Hepatocyte (in vitro differentiated cells): ENCODE results near the gene CRY1. TPM values are rescaled to one million over a fixed set of nuclear protein-coding genes. Genes with fewer than 3 reads are reported as not detected.

Source experiments
- DNase-seq: peaks from one replicate; pipeline ENCODE4 v3.0.0-alpha.2; 2016; ENCODE audit warnings: low spot score
- H2AFZ ChIP-seq: fragments of 200-600 bp; sonication (generic); 2 replicates; pipeline ENCODE4 v1.6.0; 2016; ENCODE audit warnings: antibody characterized with exemption, mild to moderate bottlenecking
- H3K27ac ChIP-seq: fragments of 200-600 bp; sonication (generic); 2 replicates; pipeline ENCODE4 v1.5.1; 2016; ENCODE audit warnings: mild to moderate bottlenecking
- H3K27me3 ChIP-seq: fragments of 200-600 bp; sonication (generic); 2 replicates; pipeline ENCODE4 v1.6.1; 2016
- H3K36me3 ChIP-seq: fragments of 200-600 bp; sonication (generic); replicated peaks from 2 replicates; pipeline ENCODE4 v1.5.1; 2016; ENCODE audit warnings: low read depth; ENCODE audit not compliant: insufficient read depth
- H3K4me1 ChIP-seq: fragments of 200-600 bp; sonication (generic); 2 replicates; pipeline ENCODE4 v1.5.1; 2016; ENCODE audit warnings: mild to moderate bottlenecking, moderate library complexity; ENCODE audit not compliant: insufficient read depth
- H3K4me2 ChIP-seq: fragments of 200-600 bp; sonication (generic); 2 replicates; pipeline ENCODE4 v1.6.0; 2016
- H3K4me3 ChIP-seq: fragments of 200-600 bp; sonication (generic); 2 replicates; pipeline ENCODE4 v1.5.1; 2016; ENCODE audit warnings: mild to moderate bottlenecking
- H3K79me2 ChIP-seq: fragments of 200-600 bp; sonication (generic); 2 replicates; pipeline ENCODE4 v1.6.0; 2017; ENCODE audit warnings: mild to moderate bottlenecking
- H3K9me2 ChIP-seq: fragments of 200-600 bp; sonication (generic); replicated peaks from 2 replicates; pipeline ENCODE4 v1.6.0; 2017; ENCODE audit warnings: mild to moderate bottlenecking; ENCODE audit not compliant: insufficient read depth
- H3K9me3 ChIP-seq: fragments of 200-600 bp; sonication (generic); 2 replicates; pipeline ENCODE4 v1.5.1; 2016; ENCODE audit warnings: low read depth, mild to moderate bottlenecking
- H4K20me1 ChIP-seq: fragments of 200-600 bp; sonication (generic); 2 replicates; pipeline ENCODE4 v1.6.0; 2016; ENCODE audit warnings: mild to moderate bottlenecking; ENCODE audit not compliant: insufficient read depth, poor library complexity, severe bottlenecking
- CTCF ChIP-seq: fragments of 200-600 bp; sonication (generic); IDR thresholded peaks from 2 replicates; pipeline ENCODE4 v1.5.1; 2016; ENCODE audit warnings: antibody characterized with exemption, mild to moderate bottlenecking; ENCODE audit not compliant: poor library complexity
- EZH2 ChIP-seq: fragments of 200-600 bp; sonication (generic); IDR thresholded peaks from 2 replicates; pipeline ENCODE4 v1.6.1; 2016; ENCODE audit warnings: antibody characterized with exemption, mild to moderate bottlenecking, borderline replicate concordance
- EZH2phosphoT487 ChIP-seq: fragments of 200-600 bp; sonication (generic); IDR thresholded peaks from one replicate; pipeline ENCODE4 v1.6.1; 2018; ENCODE audit warnings: antibody characterized with exemption, mild to moderate bottlenecking, low read depth, moderate library complexity; ENCODE audit not compliant: unreplicated experiment, severe bottlenecking
- WGBS: methylation state at CpG from one replicate; pipeline ENCODE4 v1.1.6; 2016; ENCODE audit warnings: low lambda C conversion rate; ENCODE audit errors: missing lambda C conversion rate; 5-methylcytosine and 5-hydroxymethylcytosine counted together
- polyA plus RNA-seq: library from polyadenylated mRNA; unstranded; fragments of >200 nt; fragmentation: Nextera tagmentation; extraction: Ambion mirVana; gene quantifications from 2 replicates; pipeline ENCODE4 v1.2.1, GENCODE V29; 2016
- total RNA-seq: library from RNA; depleted of rRNA; stranded (reverse); fragments of >200 nt; gene quantifications from 2 replicates; pipeline ENCODE4 v1.2.3, GENCODE V29; 2014

Gene CRY1
- total and polyA plus RNA-seq, 2 experiments from 2014 or later = 29.1 to 34.6 TPM

GRCh38 chr12:106974511-106974910, 118.8 kb downstream of the CRY1 start:
- Histone ChIP-seq H3K4me3 (no peak overlapping the region), H3K9me3 (no peaks in the 10 kb centered on the region), H3K27ac (peak overlapping the region; percentile 80), H3K9me2 (no peaks in the 10 kb centered on the region), H3K4me1 (peaks cover 58% of the 10 kb centered on the region), H4K20me1 (peaks cover 34% of the 10 kb centered on the region), H2AFZ (no peak overlapping the region), H3K4me2 (no peak overlapping the region), H3K79me2 (peaks cover 42% of the 10 kb centered on the region), H3K27me3 (no peaks in the 10 kb centered on the region), H3K36me3 (peaks cover 3% of the 10 kb centered on the region)
- WGBS = 59% methylated on average over 3 of the region's 3 CpGs
- TF ChIP-seq EZH2phosphoT487 (no peak), CTCF (no peak), EZH2 (no peak)
- peak; percentile 45 for DNase-seq

- H3K4me2 ChIP-seq = no peak overlapping the region
- peak overlapping the region; percentile 80 for H3K27ac ChIP-seq
- no peak overlapping the region for H2AFZ ChIP-seq
- peaks cover 34% of the 10 kb centered on the region for H4K20me1 ChIP-seq
- H3K4me3 ChIP-seq = no peak overlapping the region
- no peaks in the 10 kb centered on the region for H3K9me2 ChIP-seq
- peaks cover 52% of the 10 kb centered on the region for H3K79me2 ChIP-seq
- no peaks in the 10 kb centered on the region for H3K9me3 ChIP-seq
- peaks cover 58% of the 10 kb centered on the region for H3K4me1 ChIP-seq
- TF ChIP-seq EZH2phosphoT487 (no peak), EZH2 (no peak), CTCF (no peak)
- peaks cover 3% of the 10 kb centered on the region for H3K36me3 ChIP-seq
- DNase-seq = no peak
- H3K27me3 ChIP-seq = no peaks in the 10 kb centered on the region
Measured at GRCh38 chr12:106973545-106973944, 119.8 kb downstream of the CRY1 start.

GRCh38 chr12:106971065-106971464, 122.3 kb downstream of the CRY1 start:
- Histone ChIP-seq H3K27ac (no peak overlapping the region), H4K20me1 (peaks cover 51% of the 10 kb centered on the region), H3K4me3 (no peak overlapping the region), H3K79me2 (peaks cover 74% of the 10 kb centered on the region), H3K4me1 (peaks cover 34% of the 10 kb centered on the region), H3K27me3 (no peaks in the 10 kb centered on the region), H3K36me3 (peaks cover 3% of the 10 kb centered on the region), H3K9me3 (no peaks in the 10 kb centered on the region), H2AFZ (no peak overlapping the region), H3K9me2 (no peaks in the 10 kb centered on the region), H3K4me2 (no peak overlapping the region)
- 100% methylated on average over 2 of the region's 2 CpGs for WGBS
- TF ChIP-seq CTCF (no peak), EZH2 (no peak), EZH2phosphoT487 (no peak)
- no peak for DNase-seq

- Histone ChIP-seq H4K20me1 (peaks cover 80% of the 10 kb centered on the region), H3K4me3 (no peak overlapping the region), H3K4me1 (no peaks in the 10 kb centered on the region), H3K9me3 (no peaks in the 10 kb centered on the region), H2AFZ (no peak overlapping the region), H3K36me3 (no peaks in the 10 kb centered on the region), H3K27ac (no peak overlapping the region), H3K79me2 (peaks cover 98% of the 10 kb centered on the region), H3K9me2 (no peaks in the 10 kb centered on the region), H3K4me2 (no peak overlapping the region), H3K27me3 (no peaks in the 10 kb centered on the region)
- no peak for DNase-seq
- TF ChIP-seq EZH2phosphoT487 = no peak
- no peak for TF ChIP-seq CTCF
- no peak for TF ChIP-seq EZH2
- 81% methylated on average over 2 of the region's 2 CpGs for WGBS
Measured at GRCh38 chr12:106964526-106964925, 128.8 kb downstream of the CRY1 start.
